GM12892 (cell line): ENCODE results near the gene ZYG11A.

ENCODE experiments used
- POLR2AphosphoS5 ChIP-seq: IDR thresholded peaks from 2 replicates; pipeline ENCODE4 v1.6.1; 2011; ENCODE audit warnings: low read depth, low read length, control low read depth
- TAF1 ChIP-seq: IDR thresholded peaks from 2 replicates; pipeline ENCODE4 v1.6.1; 2011; ENCODE audit warnings: low read depth, mild to moderate bottlenecking, control low read depth, low read length, borderline replicate concordance

DNA sequence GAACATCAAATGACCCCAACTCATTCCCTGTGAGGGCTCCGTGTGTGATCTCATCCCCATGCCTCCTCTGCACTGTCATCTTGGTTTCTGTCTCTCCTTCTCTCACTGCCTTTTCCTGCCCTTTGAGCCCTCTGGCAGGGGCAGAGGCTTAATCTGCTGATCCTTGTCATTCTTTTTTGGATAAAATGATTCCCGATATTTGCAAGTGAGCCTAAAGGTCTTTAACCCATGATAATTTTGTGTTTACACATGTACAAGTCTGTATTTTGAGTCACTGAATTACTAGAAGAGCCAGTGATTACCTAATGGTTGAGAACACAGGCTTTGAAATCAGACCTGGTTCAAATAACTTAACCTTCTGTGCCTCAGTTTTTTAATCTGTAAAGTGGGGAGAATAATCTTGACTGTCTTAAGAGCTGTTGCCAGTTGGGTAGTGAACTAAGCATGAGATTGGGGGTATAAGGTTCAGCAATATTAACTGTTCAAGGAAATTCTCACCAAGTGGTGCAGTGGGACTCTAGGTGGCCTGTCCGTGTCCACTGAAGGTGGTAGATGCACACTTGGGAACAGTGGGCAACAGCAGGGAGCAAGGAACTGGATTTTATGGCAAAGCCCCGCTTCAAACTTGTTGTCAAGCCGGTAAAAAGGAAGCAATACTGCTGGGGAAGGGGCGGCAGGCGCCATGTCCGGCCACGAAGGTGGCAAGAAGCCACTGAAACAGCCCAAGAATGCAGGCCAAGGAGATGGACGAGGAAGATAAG, 77.3 kb downstream of the ZYG11A start:
- TF ChIP-seq POLR2AphosphoS5 (no peak), TAF1 (no peak)
